ENCODE data around the gene CAST. TPM values are rescaled to one million over a fixed set of nuclear protein-coding genes. Genes with fewer than 3 reads are reported as not detected.

Gene CAST
- total RNA-seq, 1 donor from 2014 or later, result 287 TPM

DNA sequence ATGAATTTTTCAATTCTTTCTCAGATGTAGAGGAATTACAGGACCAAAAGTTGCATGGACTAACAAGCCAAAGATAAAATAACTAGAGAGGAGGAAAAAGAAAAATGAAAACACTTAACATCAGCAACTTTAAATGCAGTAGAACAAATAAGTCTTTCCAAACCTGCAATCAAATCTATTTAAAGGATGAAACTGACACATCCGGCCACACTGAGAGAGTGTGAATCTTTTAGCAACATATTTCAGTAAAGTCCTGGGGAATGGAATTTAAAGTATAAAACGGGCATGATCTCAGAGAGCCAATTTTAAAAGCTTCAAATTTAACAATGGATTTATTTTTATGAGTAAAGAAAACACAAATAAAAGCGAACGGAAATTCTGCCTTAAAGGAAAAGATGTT, 17.1 kb downstream of the CAST start:
- no peaks in the 10 kb centered on the region for H3K9me3 Mint-ChIP-seq (ENCODE audit: unreplicated experiment)
- TF ChIP-seq EZH2 (IDR thresholded peaks at IDR 0.05; ENCODE audit: insufficient read depth, low read length), result no peak
- TF ChIP-seq CTCF (IDR thresholded peaks at IDR 0.05; ENCODE audit: insufficient read depth, low read depth, low read length), result no peak
- Histone ChIP-seq H3K4me2 (ENCODE audit: low read length) (no peak overlapping the region), H3K9me3 (ENCODE audit: insufficient read depth, low read depth, low read length) (no peaks in the 10 kb centered on the region), H3K9ac (ENCODE audit: low read length) (no peak overlapping the region), H3K4me3 (ENCODE audit: insufficient read depth, low read depth, low read length) (no peak overlapping the region), H3K36me3 (ENCODE audit: insufficient read depth, low read length) (peaks cover 3% of the 10 kb centered on the region), H3K27ac (ENCODE audit: low read depth, low read length) (no peak overlapping the region), H3K4me1 (ENCODE audit: insufficient read depth, low read length) (peaks cover 5% of the 10 kb centered on the region), H2AFZ (ENCODE audit: low read depth, low read length) (no peak overlapping the region), H3K27me3 (ENCODE audit: insufficient read depth, low read length) (no peaks in the 10 kb centered on the region), H3K79me2 (ENCODE audit: insufficient read depth, low read length) (peaks cover 28% of the 10 kb centered on the region), H4K20me1 (ENCODE audit: insufficient read depth, low read length) (peaks cover 10% of the 10 kb centered on the region)
- H3K4me3 Mint-ChIP-seq (ENCODE audit: unreplicated experiment), result no peak overlapping the region
- H3K4me1 Mint-ChIP-seq (ENCODE audit: low read depth, unreplicated experiment), result peaks cover 12% of the 10 kb centered on the region
- DNase-seq (ENCODE audit: low read depth) (no peak), FAIRE-seq (no peak)
- peaks cover 9% of the 10 kb centered on the region for H3K36me3 Mint-ChIP-seq (ENCODE audit: low read depth, unreplicated experiment)
- no peak overlapping the region for H3K27ac Mint-ChIP-seq (ENCODE audit: unreplicated experiment)
- no peaks in the 10 kb centered on the region for H3K27me3 Mint-ChIP-seq (ENCODE audit: low read depth, unreplicated experiment)

- Histone ChIP-seq H3K9me3 (ENCODE audit: insufficient read depth, low read depth, low read length) (no peaks in the 10 kb centered on the region), H3K4me3 (ENCODE audit: insufficient read depth, low read depth, low read length) (no peak overlapping the region), H3K27ac (ENCODE audit: low read depth, low read length) (peak overlapping the region; percentile 6), H3K9ac (ENCODE audit: low read length) (no peak overlapping the region), H3K4me2 (ENCODE audit: low read length) (peak overlapping the region; percentile 59), H3K79me2 (ENCODE audit: insufficient read depth, low read length) (peaks cover 24% of the 10 kb centered on the region), H3K4me1 (ENCODE audit: insufficient read depth, low read length) (peaks cover 5% of the 10 kb centered on the region), H3K36me3 (ENCODE audit: insufficient read depth, low read length) (peaks cover 7% of the 10 kb centered on the region), H4K20me1 (ENCODE audit: insufficient read depth, low read length) (peaks cover 6% of the 10 kb centered on the region), H3K27me3 (ENCODE audit: insufficient read depth, low read length) (no peaks in the 10 kb centered on the region), H2AFZ (ENCODE audit: low read depth, low read length) (no peak overlapping the region)
- Mint-ChIP-seq H3K4me3 (ENCODE audit: unreplicated experiment) (no peak overlapping the region), H3K4me1 (ENCODE audit: low read depth, unreplicated experiment) (peaks cover 12% of the 10 kb centered on the region), H3K9me3 (ENCODE audit: unreplicated experiment) (no peaks in the 10 kb centered on the region), H3K27me3 (ENCODE audit: low read depth, unreplicated experiment) (no peaks in the 10 kb centered on the region), H3K36me3 (ENCODE audit: low read depth, unreplicated experiment) (peaks cover 11% of the 10 kb centered on the region), H3K27ac (ENCODE audit: unreplicated experiment) (no peak overlapping the region)
- TF ChIP-seq CTCF (IDR thresholded peaks at IDR 0.05; ENCODE audit: insufficient read depth, low read depth, low read length), result no peak
- TF ChIP-seq EZH2 (IDR thresholded peaks at IDR 0.05; ENCODE audit: insufficient read depth, low read length), result no peak
- DNase-seq (ENCODE audit: low read depth), result peak; percentile 58
- FAIRE-seq, result peak; percentile 37
Measured at GRCh38 chr5:96680759-96681470, 18.7 kb downstream of the CAST start.

GRCh38 chr5:96683392-96683791, 21.2 kb downstream of the CAST start:
- Mint-ChIP-seq H3K9me3 (ENCODE audit: unreplicated experiment) (no peaks in the 10 kb centered on the region), H3K27ac (ENCODE audit: unreplicated experiment) (no peak overlapping the region), H3K36me3 (ENCODE audit: low read depth, unreplicated experiment) (peaks cover 12% of the 10 kb centered on the region), H3K27me3 (ENCODE audit: low read depth, unreplicated experiment) (no peaks in the 10 kb centered on the region), H3K4me1 (ENCODE audit: low read depth, unreplicated experiment) (peaks cover 14% of the 10 kb centered on the region), H3K4me3 (ENCODE audit: unreplicated experiment) (no peak overlapping the region)
- H4K20me1 ChIP-seq (ENCODE audit: insufficient read depth, low read length), result peaks cover 6% of the 10 kb centered on the region
- FAIRE-seq, result no peak
- H3K27me3 ChIP-seq (ENCODE audit: insufficient read depth, low read length), result no peaks in the 10 kb centered on the region
- no peak for TF ChIP-seq EZH2 (IDR thresholded peaks at IDR 0.05; ENCODE audit: insufficient read depth, low read length)
- TF ChIP-seq CTCF (IDR thresholded peaks at IDR 0.05; ENCODE audit: insufficient read depth, low read depth, low read length), result no peak
- no peak overlapping the region for H3K4me3 ChIP-seq (ENCODE audit: insufficient read depth, low read depth, low read length)
- DNase-seq (ENCODE audit: low read depth), result no peak
- H3K27ac ChIP-seq (ENCODE audit: low read depth, low read length), result no peak overlapping the region
- H3K4me2 ChIP-seq (ENCODE audit: low read length), result no peak overlapping the region
- no peak overlapping the region for H3K9ac ChIP-seq (ENCODE audit: low read length)
- H3K79me2 ChIP-seq (ENCODE audit: insufficient read depth, low read length), result peaks cover 33% of the 10 kb centered on the region
- H3K4me1 ChIP-seq (ENCODE audit: insufficient read depth, low read length), result peaks cover 5% of the 10 kb centered on the region
- peaks cover 7% of the 10 kb centered on the region for H3K36me3 ChIP-seq (ENCODE audit: insufficient read depth, low read length)
- H2AFZ ChIP-seq (ENCODE audit: low read depth, low read length), result no peak overlapping the region
- H3K9me3 ChIP-seq (ENCODE audit: insufficient read depth, low read depth, low read length), result no peaks in the 10 kb centered on the region

All from astrocyte (in vitro differentiated cells and primary cell).